Panc1 (cell line): ENCODE measurements around the gene FAN1.

ENCODE experiments used
- CTCF ChIP-seq: fragments of 450-650 bp; IDR thresholded peaks from 2 replicates; pipeline ENCODE4 v1.5.1; 2017; ENCODE audit warnings: mild to moderate bottlenecking
- POLR2AphosphoS5 ChIP-seq: IDR thresholded peaks from 2 replicates; pipeline ENCODE4 v1.6.1; 2012; ENCODE audit warnings: mild to moderate bottlenecking, low read depth, low read length, moderate library complexity
- REST ChIP-seq, 2 experiments: IDR thresholded peaks; 2 replicates each; pipeline ENCODE4 v1.6.1; 2011 to 2012; ENCODE audit warnings: low read depth in 2 of 2, control low read depth in 1 of 2, low read length in 1 of 2, mild to moderate bottlenecking in 1 of 2, moderate library complexity in 1 of 2; ENCODE audit not compliant: insufficient read depth in 1 of 2
- SIN3A ChIP-seq: IDR thresholded peaks from 2 replicates; pipeline ENCODE4 v1.6.1; 2012; ENCODE audit warnings: low read depth, mild to moderate bottlenecking, low read length, moderate library complexity, borderline replicate concordance; ENCODE audit not compliant: insufficient read depth

GRCh38 chr15:30954674-30955073 lies 51.0 kb downstream of the FAN1 start:
- TF ChIP-seq CTCF (no peak), POLR2AphosphoS5 (no peak), REST (IDR thresholded peaks at IDR 0.05; ENCODE audit: insufficient read depth in 1 of 2, low read depth in 2 of 2, low read length in 1 of 2) (no peak), SIN3A (no peak)
